Mammary epithelial cell (primary cell): ENCODE results near the gene DUSP16.
A peak's percentile ranks its signal among the peaks of the same experiment; 100 is the strongest.

Experiments used
- CTCF ChIP-seq, 2 donors: IDR thresholded peaks in 1 of 2; conservative IDR thresholded peaks in 1 of 2; 2 replicates each; pipeline ENCODE4 v1.5.1; 2011 to 2012; ENCODE audit warnings: inconsistent platforms in 2 of 2, low read length in 2 of 2, mild to moderate bottlenecking in 2 of 2, control low read depth in 1 of 2, low read depth in 1 of 2; ENCODE audit not compliant: insufficient read depth in 1 of 2; ENCODE audit errors: extremely low read depth in 1 of 2
- EZH2 ChIP-seq: IDR thresholded peaks from 2 replicates; pipeline ENCODE4 v1.6.1; 2012; ENCODE audit warnings: low read length, inconsistent platforms, borderline replicate concordance

GRCh38 chr12:12562585-12563261 is at the start of gene DUSP16:
- TF ChIP-seq CTCF (conservative IDR thresholded peaks at IDR 0.05 in 1 of 2, IDR thresholded peaks at IDR 0.05 in 1 of 2; ENCODE audit: extremely low read depth in 1 of 2, insufficient read depth in 1 of 2, low read depth in 1 of 2, low read length in 2 of 2) (peak in 1 of 2 donors; percentile 7), EZH2 (no peak)
